Measurements from ENCODE around the gene ADAMTSL1.

ADAMTSL1 gene
- total RNA-seq = 0 to 0.16 (median 0) reads per million in 18 experiments

GRCh38 chr9:18473652-18474279, at the start of gene ADAMTSL1:
Gene ADAMTSL1, plus strand, starts transcription at chr9:18474153. Its CDS starts 80 bp downstream, at chr9:18474233.
- no peak for DNase-seq

DNA sequence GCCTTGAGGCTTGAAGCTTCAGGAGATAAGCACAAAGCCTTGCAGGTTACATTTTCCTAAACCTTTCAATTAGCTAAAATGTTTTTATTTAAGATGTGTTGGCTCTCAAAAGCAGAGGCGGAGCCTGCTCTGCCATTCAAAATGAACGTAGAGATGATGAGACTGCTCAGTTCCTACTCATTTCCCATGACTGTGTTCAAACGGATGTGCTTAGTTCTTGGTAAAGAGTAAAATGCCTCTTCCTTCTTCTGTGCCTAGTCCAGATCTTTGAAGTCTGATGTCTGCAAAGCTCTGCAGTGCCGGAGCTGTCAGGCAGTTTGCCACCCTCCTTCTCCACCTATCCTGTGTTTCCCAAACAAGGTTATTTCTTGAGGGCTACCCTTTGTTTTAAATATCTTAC, 46.3 kb upstream of the ADAMTSL1 start:
- no peak for DNase-seq

- no peak for DNase-seq
Observed at GRCh38 chr9:18428661-18429060, 45.3 kb upstream of the ADAMTSL1 start.

GRCh38 chr9:18429070-18429469, 44.9 kb upstream of the ADAMTSL1 start:
- DNase-seq = peak in 1 of 2 donors; percentile 11

GRCh38 chr9:18433620-18434019, 40.3 kb upstream of the ADAMTSL1 start:
- no peak for DNase-seq

GRCh38 chr9:18437315-18438201, 36.4 kb upstream of the ADAMTSL1 start:
- DNase-seq = no peak

DNA sequence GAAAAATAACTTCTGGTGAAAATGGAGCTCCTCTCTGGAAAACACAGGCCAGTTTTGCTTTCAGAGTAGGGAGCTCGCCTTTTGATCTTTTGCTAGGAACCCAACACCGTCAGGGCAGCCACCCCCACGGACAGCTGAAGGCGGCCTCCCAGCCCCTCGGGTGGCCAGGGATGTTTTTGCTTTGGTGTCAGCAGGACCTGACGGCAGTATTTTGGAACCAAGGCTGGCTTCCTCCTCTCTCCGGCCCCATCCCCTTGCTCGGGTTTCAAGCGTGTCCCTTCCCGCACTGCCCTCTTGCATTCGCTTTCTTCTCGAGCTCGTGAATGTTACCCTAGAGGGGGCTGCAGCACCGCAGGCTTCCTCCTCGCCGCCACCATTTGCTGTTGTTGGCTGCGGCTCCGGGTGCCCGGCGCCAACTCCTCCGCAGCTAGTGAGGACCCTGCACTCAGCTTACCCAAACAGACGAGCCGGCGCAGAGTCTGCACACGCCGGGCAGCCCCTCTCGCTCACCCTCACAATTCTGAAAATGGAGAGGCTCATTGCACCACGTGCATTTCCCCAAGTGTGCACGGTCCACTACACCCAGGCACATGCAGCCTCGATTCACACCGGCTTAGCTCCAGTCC, 35.5 kb upstream of the ADAMTSL1 start:
- DNase-seq = no peak

- no peak for DNase-seq
Observed at GRCh38 chr9:18438951-18439350, 35.0 kb upstream of the ADAMTSL1 start.

- DNase-seq = no peak
Observed at GRCh38 chr9:18441261-18441660, 32.7 kb upstream of the ADAMTSL1 start.

DNA sequence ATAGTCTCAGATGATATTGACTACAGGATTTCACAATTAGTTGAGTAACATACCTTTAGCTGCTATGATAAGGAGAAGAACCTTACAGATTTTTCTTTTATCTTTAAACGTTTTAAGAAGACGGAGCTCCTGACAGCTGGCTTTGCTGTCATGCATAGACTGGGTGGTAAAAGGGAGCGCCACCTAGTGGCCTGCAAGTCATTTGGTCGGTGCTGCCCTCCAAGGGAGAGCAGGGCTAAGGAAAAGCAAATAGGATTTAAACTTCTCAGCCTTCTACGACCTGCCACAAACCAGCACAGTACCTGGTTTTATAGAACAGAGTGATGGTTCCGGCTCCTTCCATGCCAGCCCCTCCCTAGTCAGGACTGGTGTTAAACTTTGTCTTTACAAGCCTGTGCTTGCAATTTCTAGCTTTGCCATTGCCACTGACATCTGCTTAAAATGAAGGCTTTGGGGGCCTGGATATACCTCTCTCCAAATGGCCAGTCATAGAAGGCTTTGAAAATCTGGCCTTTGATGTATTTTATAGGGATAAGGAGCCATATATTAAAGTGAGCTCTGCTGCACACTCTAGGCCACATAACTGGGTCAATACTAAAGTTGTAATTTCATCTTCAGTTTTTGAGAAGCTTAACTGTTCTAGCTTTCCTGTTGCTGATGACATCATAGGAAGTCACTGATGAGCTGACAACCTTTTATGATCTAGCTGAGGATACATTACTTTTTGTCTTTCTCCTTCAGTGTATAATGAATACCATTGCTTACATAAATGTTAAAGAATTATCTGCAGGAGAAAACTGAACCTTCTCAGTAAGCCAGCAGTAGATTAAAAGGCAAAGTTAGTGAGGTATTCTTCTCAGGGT, 31.1 kb upstream of the ADAMTSL1 start:
- peak; percentile 40 to 65 for DNase-seq

GRCh38 chr9:18447131-18447530, 26.8 kb upstream of the ADAMTSL1 start:
- no peak for DNase-seq

DNA sequence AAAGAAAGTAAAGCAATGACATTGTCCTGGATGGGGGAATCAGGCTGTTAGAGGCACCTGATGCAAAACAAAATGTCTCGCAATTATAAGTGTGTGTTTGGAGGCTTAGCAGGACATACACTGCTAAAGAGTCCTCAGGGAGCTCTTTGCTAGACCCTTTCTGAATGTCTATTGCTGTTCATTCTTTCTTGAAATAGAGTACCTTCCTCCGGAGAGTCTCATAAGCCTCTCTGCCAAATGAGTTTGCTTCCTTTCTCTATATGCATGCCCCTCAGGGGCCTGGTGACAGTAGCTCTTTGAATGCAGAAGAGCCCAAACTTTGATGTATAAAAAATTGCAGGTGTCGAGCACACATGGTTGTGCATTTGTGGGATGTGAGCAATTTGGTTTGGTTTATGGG, 26.4 kb upstream of the ADAMTSL1 start:
- DNase-seq = no peak

DNA sequence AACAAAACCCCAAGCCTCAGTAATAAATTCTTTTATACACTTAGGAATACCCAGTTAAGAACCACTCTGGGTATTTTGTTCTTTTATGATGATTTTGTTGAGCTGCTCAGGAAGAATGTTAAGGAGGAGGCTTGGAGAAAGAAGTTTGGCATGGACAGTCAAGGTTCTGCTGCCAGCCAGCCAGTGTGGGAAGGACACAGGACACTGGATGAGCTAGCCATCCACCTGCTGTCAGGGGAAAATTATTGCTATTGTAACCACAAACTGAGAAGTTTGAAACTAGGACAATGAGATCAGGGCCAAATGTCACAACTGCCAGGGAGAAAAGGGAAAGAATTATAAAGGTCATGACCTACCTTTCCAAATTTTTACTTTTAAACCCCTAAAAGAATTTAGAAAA, 25.9 kb upstream of the ADAMTSL1 start:
- no peak for DNase-seq

DNA sequence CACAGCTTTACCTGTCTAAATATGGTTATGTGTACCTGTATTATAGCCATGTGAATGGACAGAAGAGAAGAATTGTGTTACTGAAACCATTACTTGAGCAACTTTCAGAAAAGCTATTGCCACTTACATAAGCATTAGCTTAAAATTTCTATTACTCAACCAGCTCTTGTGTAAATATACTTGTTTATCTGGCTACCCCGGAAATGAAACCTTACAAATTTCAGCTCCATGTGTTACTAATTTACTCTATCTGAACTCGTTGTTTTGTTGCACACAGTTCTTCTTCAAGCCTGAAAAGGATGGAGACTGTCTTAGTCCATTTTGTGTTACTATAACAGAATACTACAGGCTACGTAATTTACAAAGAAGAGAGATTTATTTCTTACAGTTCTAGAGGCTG, 22.5 kb upstream of the ADAMTSL1 start:
- DNase-seq = no peak

DNA sequence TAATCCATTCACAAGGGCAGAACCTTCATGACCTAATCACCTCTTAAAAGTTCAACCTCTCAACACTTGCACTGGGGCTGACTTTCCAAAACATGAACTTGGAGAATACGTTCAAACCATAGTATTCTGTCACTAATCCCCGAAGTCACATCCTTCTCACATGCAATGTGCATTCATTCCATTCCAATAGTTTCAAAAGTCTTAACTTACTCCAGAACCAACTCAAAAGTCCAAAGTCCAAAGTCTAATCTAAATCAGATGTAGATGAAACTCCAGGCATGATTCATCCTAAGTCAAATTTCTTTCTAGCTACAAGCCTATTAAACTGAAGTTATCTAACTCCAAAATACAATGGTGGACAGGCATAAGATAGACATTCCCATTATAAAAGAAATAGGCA, 21.7 kb upstream of the ADAMTSL1 start:
- no peak for DNase-seq

GRCh38 chr9:18456624-18457237, 17.2 kb upstream of the ADAMTSL1 start:
- no peak for DNase-seq

DNA sequence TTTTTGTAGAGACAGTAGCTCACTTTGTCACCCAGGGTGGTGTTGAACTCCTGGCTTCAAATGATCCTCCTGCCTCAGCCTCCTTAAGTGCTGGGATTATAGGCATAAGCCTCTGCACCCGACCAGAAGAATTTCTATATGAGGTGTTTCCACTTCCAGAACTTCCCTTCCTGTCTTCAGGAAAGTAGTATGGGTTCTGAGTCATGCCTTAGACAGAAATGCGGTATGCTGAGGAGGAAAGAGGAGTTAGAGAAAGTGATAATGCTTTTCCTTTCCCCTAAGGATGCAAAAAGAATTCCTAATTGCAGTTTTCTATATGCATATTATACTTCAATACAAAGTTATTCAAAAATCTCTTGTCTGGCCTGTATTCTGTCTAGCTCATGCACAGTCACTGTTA, 16.4 kb upstream of the ADAMTSL1 start:
- DNase-seq = no peak

DNA sequence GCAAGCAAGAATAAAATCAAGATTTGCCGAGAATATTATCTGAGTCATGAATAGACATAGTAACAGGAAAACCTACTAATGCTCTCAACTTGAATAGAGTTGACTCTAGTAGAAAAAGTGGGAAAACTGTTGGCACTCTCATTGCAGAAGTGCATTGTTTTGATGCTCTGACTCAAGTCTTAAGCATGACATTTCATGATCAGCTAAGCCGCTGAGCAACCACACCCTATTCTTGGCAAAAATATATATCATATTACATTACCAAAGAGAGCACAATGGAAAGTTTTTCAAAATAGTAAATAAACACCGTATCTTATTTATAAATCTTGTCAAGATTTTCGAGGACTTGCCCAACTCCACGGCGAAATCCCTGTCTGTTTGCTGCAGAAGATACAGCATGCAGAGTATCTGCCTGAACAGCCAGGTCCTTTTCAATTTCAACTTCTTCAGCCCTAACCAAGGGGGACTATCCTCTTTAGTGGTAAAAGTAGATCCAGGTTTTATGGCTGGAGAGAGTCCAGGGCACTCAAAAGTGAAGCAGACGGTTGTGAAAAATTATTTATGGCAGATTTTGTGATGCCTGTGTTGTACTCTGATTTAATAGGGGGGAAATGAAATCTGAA, 13.9 kb upstream of the ADAMTSL1 start:
- no peak for DNase-seq

DNA sequence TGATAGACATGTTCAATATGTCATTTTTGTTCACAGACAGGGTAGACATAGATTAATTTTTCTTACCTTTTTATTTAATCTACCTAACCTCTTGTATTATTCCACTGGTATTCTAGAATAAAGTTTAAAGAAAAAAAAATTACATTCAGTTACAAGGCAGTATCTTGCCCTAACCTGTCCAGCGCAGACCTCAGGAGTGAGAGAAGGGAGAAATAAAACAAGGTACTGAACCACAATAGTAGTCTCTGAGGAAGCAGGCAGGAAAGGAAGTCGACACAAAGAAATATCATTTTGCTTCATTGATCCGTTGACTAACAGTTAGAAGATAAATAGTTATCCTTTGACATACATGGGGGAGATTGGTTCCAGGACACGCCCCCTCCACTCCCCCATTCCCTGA, 12.5 kb upstream of the ADAMTSL1 start:
- DNase-seq = no peak

- no peak for DNase-seq
Observed at GRCh38 chr9:18463991-18464390, 10.0 kb upstream of the ADAMTSL1 start.

- no peak for DNase-seq
Observed at GRCh38 chr9:18466101-18466500, 7.9 kb upstream of the ADAMTSL1 start.

- no peak for DNase-seq
Observed at GRCh38 chr9:18467696-18468095, 6.3 kb upstream of the ADAMTSL1 start.
